Naive B cell (primary cell): Measurements from ENCODE around the gene ARL17A. TPM values are rescaled to one million over a fixed set of nuclear protein-coding genes. Genes with fewer than 3 reads are reported as not detected.
"Not testable (repeated sequence)": the region's sequence is repeated elsewhere in the genome, so short reads cannot be mapped to it uniquely, and the experiment has no call there.

Experiments
- ATAC-seq, 2 donors: fragments of 150-1000 bp; cut with Tn5 transposase; 2 replicates each; pipeline ENCODE4 v1.10.0; 2021; ENCODE audit warnings: low read depth in 2 of 2, mild to moderate bottlenecking in 2 of 2, moderate library complexity in 2 of 2
- DNase-seq: peaks from one replicate; pipeline ENCODE4 v3.0.0; 2022
- H3K27ac Mint-ChIP-seq, 6 donors: one replicate each; pipeline ENCODE4 v1.8.0; 2020 to 2022; ENCODE audit warnings: mild to moderate bottlenecking in 6 of 6, mixed read lengths in 6 of 6, moderate library complexity in 5 of 6, inconsistent platforms in 2 of 6
- H3K27me3 Mint-ChIP-seq, 3 donors: one replicate each; pipeline ENCODE4 v1.8.0; 2021 to 2022; ENCODE audit warnings: mixed read lengths in 3 of 3, mild to moderate bottlenecking in 1 of 3
- H3K36me3 Mint-ChIP-seq, 2 donors: one replicate each; pipeline ENCODE4 v1.8.0; 2020 to 2022; ENCODE audit warnings: mixed read lengths in 2 of 2, inconsistent platforms in 1 of 2, mild to moderate bottlenecking in 1 of 2
- H3K4me1 Mint-ChIP-seq, 3 donors: one replicate each; pipeline ENCODE4 v1.8.0; 2020 to 2022; ENCODE audit warnings: mixed read lengths in 3 of 3, inconsistent platforms in 1 of 3, mild to moderate bottlenecking in 1 of 3, moderate library complexity in 1 of 3
- H3K4me3 Mint-ChIP-seq, 8 donors: one replicate each; pipeline ENCODE4 v1.8.0; 2020 to 2022; ENCODE audit warnings: mild to moderate bottlenecking in 8 of 8, mixed read lengths in 8 of 8, moderate library complexity in 8 of 8, inconsistent platforms in 2 of 8
- H3K9me3 Mint-ChIP-seq, 7 donors: one replicate each; pipeline ENCODE4 v1.8.0; 2020 to 2022; ENCODE audit warnings: mixed read lengths in 7 of 7, mild to moderate bottlenecking in 5 of 7, inconsistent platforms in 2 of 7, moderate library complexity in 1 of 7
- polyA plus RNA-seq, 6 donors: library from polyadenylated mRNA; unstranded; fragments of 300-500 nt; fragmentation: Illumina TruSeq; gene quantifications; one replicate each; pipeline ENCODE4 v1.2.3, GENCODE V29; 2021; ENCODE audit warnings: low read depth in 6 of 6

The ARL17A gene
- polyA plus RNA-seq, result 10 to 100 TPM in 1 of 6 donors, 1 to 10 TPM in 5; 3.0 to 13.5 (median 3.7) TPM

DNA sequence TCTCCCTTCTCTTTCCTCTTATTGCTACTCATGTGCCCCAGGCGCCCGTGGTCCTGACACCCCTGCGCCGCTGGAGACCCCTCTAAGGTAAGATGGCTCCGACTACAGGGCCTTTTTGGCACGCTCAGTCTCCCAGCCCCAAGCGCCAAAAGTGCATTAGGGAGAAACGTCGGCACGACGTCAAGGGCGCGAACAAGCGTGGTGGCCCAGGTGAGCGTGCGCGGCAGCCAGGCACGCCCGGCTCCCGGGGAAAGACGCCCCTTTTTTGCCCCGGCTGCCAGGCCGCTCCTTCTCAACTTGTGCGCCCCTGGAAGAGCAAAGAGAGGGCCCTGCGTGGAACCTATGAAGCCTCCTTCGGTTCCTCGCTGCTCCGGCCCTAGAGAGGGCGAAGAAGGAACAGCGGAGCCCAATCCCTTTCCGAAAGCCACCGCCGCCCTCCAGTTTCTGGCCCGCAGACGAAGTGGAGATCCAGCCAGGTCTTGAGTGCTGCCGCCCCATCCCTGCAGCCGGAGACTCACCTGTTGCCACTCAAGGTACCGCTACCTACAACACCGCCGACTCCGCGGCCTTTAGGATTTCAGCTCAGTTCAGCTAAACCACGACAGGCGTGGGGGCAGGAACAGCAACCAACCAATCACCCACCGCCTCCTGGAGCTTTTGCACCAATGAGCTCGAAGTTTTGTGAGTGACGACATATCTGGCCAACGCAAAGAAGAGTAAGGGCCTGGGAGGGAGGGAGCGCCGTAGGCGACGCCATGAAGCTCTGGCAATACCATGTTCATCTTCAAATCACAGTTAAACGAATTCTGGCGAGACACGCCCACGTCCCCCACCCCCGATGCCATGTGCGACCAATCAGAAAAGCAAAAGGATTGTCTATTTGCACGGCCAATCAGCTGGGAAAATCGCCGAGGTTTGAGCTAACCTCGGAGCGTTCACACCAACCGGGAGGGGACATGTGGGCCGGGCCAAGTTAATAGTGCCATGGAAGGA, at the start of gene ARL17A:
ARL17A (minus strand) TSS at position 609 of the 993 bp plus-strand sequence. CDS start 3,369 bp downstream, outside the sequence.
- not testable (repeated sequence) for H3K36me3 Mint-ChIP-seq, H3K4me1 Mint-ChIP-seq, H3K27me3 Mint-ChIP-seq, H3K9me3 Mint-ChIP-seq
- Mint-ChIP-seq H3K27ac (peak within 1 kb of the TSS in 1 of 6 donors; percentile 67), H3K4me3 (peak within 1 kb of the TSS in 7 of 8 donors; percentile 27 to 65 (median 60))
- ATAC-seq (peak; percentile 81 to 83), DNase-seq (peak; percentile 83)

- H3K4me3 Mint-ChIP-seq, H3K27ac Mint-ChIP-seq, H3K4me1 Mint-ChIP-seq, H3K36me3 Mint-ChIP-seq, DNase-seq, H3K9me3 Mint-ChIP-seq, H3K27me3 Mint-ChIP-seq: not testable (repeated sequence)
- peak; percentile 99 for ATAC-seq
These were observed 49.4 kb upstream of the ARL17A start for GRCh38 chr17:46628753-46629436.

DNA sequence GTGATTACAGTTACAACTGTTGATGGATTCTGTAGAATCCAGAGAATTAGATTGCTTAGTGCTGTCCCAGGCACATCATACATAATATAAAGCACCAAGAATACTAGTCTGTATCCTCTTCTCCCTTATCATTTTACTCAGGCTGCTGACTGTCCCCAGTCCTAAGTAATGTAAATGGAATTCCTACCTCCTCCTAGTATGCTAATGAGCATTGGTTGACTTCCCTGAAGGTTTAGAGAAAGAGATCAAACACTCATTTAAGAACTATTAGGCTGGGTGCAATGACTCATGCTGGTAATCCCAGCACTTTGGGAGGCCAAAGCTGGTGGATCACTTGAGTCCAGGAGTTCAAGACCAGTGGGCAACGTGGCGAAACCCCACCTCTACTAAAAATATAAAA, 48.0 kb upstream of the ARL17A start:
- not testable (repeated sequence) for H3K9me3 Mint-ChIP-seq, H3K27ac Mint-ChIP-seq, H3K4me1 Mint-ChIP-seq, H3K4me3 Mint-ChIP-seq, H3K27me3 Mint-ChIP-seq, ATAC-seq, H3K36me3 Mint-ChIP-seq, DNase-seq

DNA sequence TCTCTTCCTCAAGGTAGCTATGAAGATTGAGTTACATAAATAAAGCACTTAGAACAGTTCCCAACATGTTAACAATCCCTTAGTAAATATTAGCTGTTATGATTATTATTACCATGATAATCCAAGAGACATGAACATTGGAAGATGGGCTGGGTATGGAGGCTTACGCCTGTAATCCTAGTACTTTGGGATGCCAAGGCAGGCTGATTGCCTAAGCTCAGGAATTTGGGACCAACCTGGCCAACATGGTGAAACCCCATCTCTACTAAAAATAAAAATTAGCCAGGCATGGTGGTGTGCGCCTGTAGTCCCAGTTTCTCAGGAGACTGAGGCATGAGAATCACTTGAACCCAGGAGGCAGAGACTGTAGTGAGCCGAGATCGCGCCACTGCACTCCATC, 45.2 kb upstream of the ARL17A start:
- ATAC-seq, H3K4me1 Mint-ChIP-seq, H3K27ac Mint-ChIP-seq, H3K4me3 Mint-ChIP-seq, H3K27me3 Mint-ChIP-seq, DNase-seq, H3K9me3 Mint-ChIP-seq, H3K36me3 Mint-ChIP-seq: not testable (repeated sequence)

GRCh38 chr17:46623790-46624189, 44.3 kb upstream of the ARL17A start:
- H3K27ac Mint-ChIP-seq, H3K4me3 Mint-ChIP-seq, H3K4me1 Mint-ChIP-seq, ATAC-seq, DNase-seq, H3K36me3 Mint-ChIP-seq, H3K27me3 Mint-ChIP-seq, H3K9me3 Mint-ChIP-seq: not testable (repeated sequence)

DNA sequence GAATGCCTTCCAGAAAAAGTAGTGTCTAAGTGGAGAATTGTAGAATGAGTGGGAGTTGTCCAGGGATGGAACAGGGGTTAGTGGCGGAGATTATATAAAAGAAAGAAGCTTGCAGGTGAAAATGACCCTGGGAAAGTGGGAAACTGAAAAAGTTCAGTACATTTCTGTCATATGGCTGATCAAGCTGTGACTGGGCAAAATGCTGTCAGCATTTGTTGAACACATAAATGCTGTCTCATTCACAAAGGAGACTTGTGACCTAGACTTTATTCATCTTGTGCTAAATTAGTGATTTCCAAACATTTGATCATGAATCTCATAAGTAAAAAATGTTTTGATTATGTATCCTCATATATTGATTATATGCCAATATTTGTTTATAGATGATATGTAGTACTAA, 39.5 kb upstream of the ARL17A start:
- not testable (repeated sequence) for H3K27ac Mint-ChIP-seq, H3K27me3 Mint-ChIP-seq, H3K36me3 Mint-ChIP-seq, H3K4me3 Mint-ChIP-seq, DNase-seq, H3K9me3 Mint-ChIP-seq, ATAC-seq, H3K4me1 Mint-ChIP-seq

DNA sequence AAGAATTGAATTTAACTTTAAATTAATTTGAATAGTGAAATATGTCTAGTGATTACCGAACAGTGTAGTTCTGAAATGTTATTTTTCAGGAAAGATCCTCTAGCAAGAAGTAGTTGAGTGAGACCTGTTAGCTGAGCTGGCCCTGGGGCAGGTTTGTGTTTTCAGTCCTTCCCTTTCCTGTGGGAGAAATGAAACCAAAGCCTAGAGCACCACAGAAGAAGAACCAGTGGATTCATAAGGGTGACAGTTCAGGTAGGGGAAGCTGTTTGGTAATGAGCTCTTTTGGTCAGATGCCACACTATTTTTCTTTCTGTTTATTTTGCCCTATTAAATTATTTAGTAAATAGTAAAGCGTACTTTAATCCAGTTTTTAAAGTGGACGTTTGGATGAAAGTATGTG, 37.6 kb upstream of the ARL17A start:
- not testable (repeated sequence) for H3K4me1 Mint-ChIP-seq, H3K27me3 Mint-ChIP-seq, H3K9me3 Mint-ChIP-seq, H3K36me3 Mint-ChIP-seq, DNase-seq, H3K4me3 Mint-ChIP-seq, H3K27ac Mint-ChIP-seq
- peak in 1 of 2 donors; percentile 23 for ATAC-seq

- H3K27me3 Mint-ChIP-seq, H3K4me3 Mint-ChIP-seq, H3K36me3 Mint-ChIP-seq, H3K9me3 Mint-ChIP-seq, DNase-seq, H3K27ac Mint-ChIP-seq, H3K4me1 Mint-ChIP-seq, ATAC-seq: not testable (repeated sequence)
These were observed 34.4 kb upstream of the ARL17A start for GRCh38 chr17:46613876-46614275.

- not testable (repeated sequence) for H3K4me1 Mint-ChIP-seq, H3K27me3 Mint-ChIP-seq, H3K9me3 Mint-ChIP-seq
These were observed 31.8 kb upstream of the ARL17A start for GRCh38 chr17:46611304-46611703.

GRCh38 chr17:46603125-46603524, 23.6 kb upstream of the ARL17A start:
- H3K36me3 Mint-ChIP-seq, H3K4me1 Mint-ChIP-seq, H3K27me3 Mint-ChIP-seq, H3K9me3 Mint-ChIP-seq, H3K4me3 Mint-ChIP-seq, H3K27ac Mint-ChIP-seq: not testable (repeated sequence)
- ATAC-seq, result peak; percentile 85 to 86
- peak; percentile 34 for DNase-seq

More at GRCh38 chr17:46611304-46611703, 31.8 kb upstream of the ARL17A start:
- not testable (repeated sequence) for DNase-seq, H3K4me3 Mint-ChIP-seq, H3K36me3 Mint-ChIP-seq, ATAC-seq, H3K27ac Mint-ChIP-seq

DNA sequence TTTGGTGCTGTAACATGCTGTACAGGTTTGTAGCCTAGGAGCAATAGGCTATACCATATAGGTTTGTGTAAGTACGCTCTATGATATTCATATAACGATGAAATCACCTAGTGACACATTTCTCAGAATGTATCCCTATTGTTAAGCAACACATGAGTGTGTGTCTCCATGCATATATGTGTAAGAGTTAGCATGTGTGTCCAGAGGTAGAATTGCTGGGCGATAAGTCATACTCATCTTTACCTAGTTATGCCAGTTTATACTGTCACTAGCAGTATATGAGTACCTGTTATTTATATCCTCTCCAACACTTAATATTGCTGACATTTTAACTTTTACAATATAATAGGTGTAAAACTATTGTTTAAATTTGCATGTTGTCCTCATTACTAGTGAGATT, 21.3 kb upstream of the ARL17A start:
- not testable (repeated sequence) for H3K4me1 Mint-ChIP-seq, H3K27ac Mint-ChIP-seq, H3K27me3 Mint-ChIP-seq, H3K36me3 Mint-ChIP-seq, ATAC-seq, H3K4me3 Mint-ChIP-seq, DNase-seq, H3K9me3 Mint-ChIP-seq

DNA sequence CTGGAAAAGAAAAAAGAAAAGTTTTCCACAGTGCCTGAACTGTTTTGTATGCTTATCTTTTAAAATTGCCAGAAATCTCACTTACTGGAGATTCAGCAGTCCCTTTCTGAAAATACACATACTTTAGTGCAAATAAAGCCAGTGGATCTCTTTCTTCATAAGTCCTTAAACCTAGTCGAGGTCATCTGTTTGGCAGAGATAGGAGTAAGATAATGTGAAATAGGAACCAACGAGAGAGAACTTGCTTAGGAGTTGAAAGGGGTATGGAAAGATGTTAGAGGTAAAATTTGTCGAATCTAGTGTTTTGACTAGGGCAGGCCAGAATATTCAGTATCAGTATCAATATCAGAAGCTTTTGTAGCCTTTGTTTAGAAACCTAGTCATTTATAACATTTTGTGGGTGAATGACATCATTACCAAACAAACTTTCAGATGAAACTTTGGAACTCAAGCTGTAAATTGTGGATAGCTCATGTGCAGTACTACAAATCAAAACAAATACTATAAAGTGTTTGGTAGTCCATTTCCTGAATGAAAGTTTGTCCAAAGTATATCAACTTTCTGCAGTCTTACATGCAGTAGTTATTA, 18.9 kb upstream of the ARL17A start:
- ATAC-seq, H3K27ac Mint-ChIP-seq, H3K4me3 Mint-ChIP-seq, H3K9me3 Mint-ChIP-seq, DNase-seq, H3K27me3 Mint-ChIP-seq, H3K36me3 Mint-ChIP-seq, H3K4me1 Mint-ChIP-seq: not testable (repeated sequence)

- H3K27me3 Mint-ChIP-seq, H3K4me1 Mint-ChIP-seq, H3K4me3 Mint-ChIP-seq, H3K27ac Mint-ChIP-seq, H3K9me3 Mint-ChIP-seq, H3K36me3 Mint-ChIP-seq, DNase-seq: not testable (repeated sequence)
- peak; percentile 83 to 87 for ATAC-seq
These were observed 11.8 kb upstream of the ARL17A start for GRCh38 chr17:46591332-46591731.
